K562 (cell line): ENCODE measurements around the gene OVOL2. TPM values are rescaled to one million over a fixed set of nuclear protein-coding genes. Genes with fewer than 3 reads are reported as not detected.

Experiments used
- ATAC-seq: fragments of 200-7000 bp; cut with Tn5 transposase; 3 replicates; pipeline ENCODE4 v1.9.1; 2020; ENCODE audit warnings: moderate library complexity
- BruUV-seq: library from RNA; stranded (reverse); fragments of 400-500 nt; replicated peaks from 2 replicates; lab custom pipeline; 2021; lab: Mats Ljungman, UMichigan
- CTCF ChIA-PET: fragments of 300-600 bp; formaldehyde crosslinking; extraction: SDS; loops from one replicate; lab custom pipeline; 2021; ENCODE audit warnings: low intra/inter-chr PET ratio; lab: Yijun Ruan, JAX
- POLR2A ChIA-PET: fragments of 300-600, 350-650 bp; sonication (Branson Sonifier 250); formaldehyde crosslinking; extraction: SDS; loops from one replicate; lab custom pipeline; 2021; ENCODE audit warnings: antibody characterized with exemption, inconsistent platforms; lab: Yijun Ruan, JAX
- DNase-seq, 4 experiments: peaks; one replicate each; pipeline versions ENCODE4 v3.0.0 to v3.0.0-alpha.2; 2011 to 2018; ENCODE audit warnings: low spot score in 3 of 4, mixed read lengths in 3 of 4; ENCODE audit errors: extremely low read depth in 1 of 4
- FAIRE-seq: peaks from 2 replicates; lab custom pipeline; 2011; peaks lifted over from hg19 to GRCh38; lab: Jason Lieb, UNC
- H2AFZ ChIP-seq: 2 replicates; pipeline ENCODE4 v1.6.0; 2011; ENCODE audit warnings: low read depth, low read length, control low read depth, inconsistent platforms
- H3K27ac ChIP-seq: fragments of 200-600 bp; 3 replicates; pipeline ENCODE4 v1.8.0; 2011; ENCODE audit warnings: low read depth, mild to moderate bottlenecking, control low read depth, inconsistent platforms, low read length, moderate library complexity, mixed read lengths; ENCODE audit errors: extremely low read depth
- H3K27me3 ChIP-seq, 2 experiments: fragments of 300-600 bp in 1 of 2; 2 replicates in 1 of 2; 3 replicates in 1 of 2; pipeline versions ENCODE4 v1.6.0 to v1.8.0; 2011; ENCODE audit warnings: inconsistent platforms in 2 of 2, low read length in 2 of 2, mild to moderate bottlenecking in 1 of 2, mixed read lengths in 1 of 2, moderate library complexity in 1 of 2; ENCODE audit not compliant: control insufficient read depth in 2 of 2, insufficient read depth in 2 of 2
- H3K36me3 ChIP-seq: fragments of 300-600 bp; 3 replicates; pipeline ENCODE4 v1.8.0; 2011; ENCODE audit warnings: mild to moderate bottlenecking, low read length, inconsistent platforms; ENCODE audit not compliant: control insufficient read depth, insufficient read depth
- H3K4me1 ChIP-seq, 2 experiments: fragments of 200-600 bp in 1 of 2; replicated peaks in 1 of 2; 2 replicates in 1 of 2; 3 replicates in 1 of 2; pipeline versions ENCODE4 v1.5.1 to v1.8.0; 2011; ENCODE audit warnings: inconsistent platforms in 2 of 2, low read length in 2 of 2, mild to moderate bottlenecking in 1 of 2, mixed read lengths in 1 of 2, moderate library complexity in 1 of 2; ENCODE audit not compliant: control insufficient read depth in 2 of 2, insufficient read depth in 2 of 2
- H3K4me2 ChIP-seq: 2 replicates; pipeline ENCODE4 v1.6.1; 2011; ENCODE audit warnings: low read length, control low read depth, inconsistent platforms, mixed read lengths; ENCODE audit not compliant: insufficient read depth
- H3K4me3 ChIP-seq: fragments of 200-600 bp; sonication (generic), shearing (Covaris generic); 2 replicates; pipeline ENCODE4 v1.5.1; 2016; ENCODE audit warnings: control low read depth, inconsistent platforms
- H3K79me2 ChIP-seq: fragments of 200-600 bp; 3 replicates; pipeline ENCODE4 v1.8.0; 2011; ENCODE audit warnings: low read length, inconsistent platforms; ENCODE audit not compliant: control insufficient read depth, insufficient read depth
- H3K9ac ChIP-seq, 2 experiments: 2 replicates each; pipeline versions ENCODE4 v1.6.0 to v1.6.1; 2011; ENCODE audit warnings: low read depth in 2 of 2, low read length in 2 of 2, control low read depth in 1 of 2, inconsistent platforms in 1 of 2, mild to moderate bottlenecking in 1 of 2, mixed read lengths in 1 of 2; ENCODE audit not compliant: insufficient read depth in 1 of 2
- H3K9me1 ChIP-seq: one replicate; pipeline ENCODE4 v1.6.0; 2011; ENCODE audit warnings: inconsistent platforms, mild to moderate bottlenecking, low read length, moderate library complexity; ENCODE audit not compliant: control insufficient read depth, insufficient read depth
- H3K9me3 ChIP-seq: replicated peaks from 2 replicates; pipeline ENCODE4 v1.5.1; 2011; ENCODE audit warnings: low read depth, low read length, inconsistent platforms; ENCODE audit not compliant: control insufficient read depth, insufficient read depth
- H4K20me1 ChIP-seq: replicated peaks from 2 replicates; pipeline ENCODE4 v1.6.1; 2011; ENCODE audit warnings: low read length, inconsistent platforms, mixed read lengths; ENCODE audit not compliant: control insufficient read depth, insufficient read depth
- CBX1 ChIP-seq: sonication (generic); IDR thresholded peaks from 2 replicates; pipeline ENCODE4 v1.6.1; 2016; ENCODE audit warnings: antibody characterized with exemption, low read depth, mild to moderate bottlenecking
- CEBPB ChIP-seq: fragments of 450-650 bp; IDR thresholded peaks from 2 replicates; pipeline ENCODE4 v1.6.1; 2016; ENCODE audit warnings: missing genetic modification characterization, missing compliant biosample characterization
- CHD4 ChIP-seq: fragments of 200-600 bp; sonication (generic); IDR thresholded peaks from 3 replicates; pipeline ENCODE4 v1.6.1; 2012; ENCODE audit warnings: low read depth, mild to moderate bottlenecking, mixed read lengths, low read length, inconsistent platforms; ENCODE audit not compliant: insufficient read depth, insufficient replicate concordance, poor library complexity, severe bottlenecking
- CTBP1 ChIP-seq: fragments of 450-650 bp; IDR thresholded peaks from 2 replicates; pipeline ENCODE4 v1.6.1; 2016; ENCODE audit warnings: borderline replicate concordance
- DMBX1 ChIP-seq: fragments of 250-450 bp; sonication (Bioruptor Pico); IDR thresholded peaks from 2 replicates; pipeline ENCODE4 v1.8.0; 2022; ENCODE audit warnings: inconsistent platforms, mild to moderate bottlenecking, moderate library complexity, borderline replicate concordance
- KAT7 ChIP-seq: sonication (generic); formaldehyde crosslinking; IDR thresholded peaks from 2 replicates; pipeline ENCODE4 v1.8.0; 2022; ENCODE audit warnings: missing genetic modification reagents, mild to moderate bottlenecking, borderline replicate concordance
- ZNF512 ChIP-seq: IDR thresholded peaks from 2 replicates; pipeline ENCODE4 v1.6.1; 2016; ENCODE audit warnings: missing genetic modification characterization, missing compliant biosample characterization
- WGBS: fragments of 100-300 bp; shearing (Covaris generic); methylation state at CpG from one replicate; pipeline ENCODE4 v1.1.6; 2016; ENCODE audit warnings: low coverage, mixed read lengths; ENCODE audit not compliant: insufficient coverage; ENCODE audit errors: missing lambda C conversion rate; 5-methylcytosine and 5-hydroxymethylcytosine counted together
- in situ Hi-C: fragments of 300-500 bp; cut with MboI; formaldehyde crosslinking; loops from 4 replicates; pipeline ENCODE4 v1.15.0; 2018; ENCODE audit warnings: inconsistent platforms, mixed read lengths
- intact Hi-C: fragments of 100-400 bp; cut with micrococcal nuclease; formaldehyde crosslinking; loops from 2 replicates; pipeline ENCODE4 v1.14.2; 2022
- polyA plus RNA-seq, 8 experiments: library from polyadenylated mRNA; depleted of rRNA in 4 of 8; stranded (reverse) in 5 of 8; unstranded in 3 of 8; fragments of >200 nt; fragmentation: Nextera tagmentation in 2 of 8; fragmentation: Illumina TruSeq in 1 of 8; extraction: Ambion mirVana in 2 of 8; extraction: Trizol in 1 of 8; gene quantifications; 2 replicates each; pipeline versions ENCODE4 v1.2.1 to v1.2.3, GENCODE V29; 2011 to 2014; ENCODE audit warnings: inconsistent platforms in 1 of 8, missing spikeins in 1 of 8
- total RNA-seq, 7 experiments: library from RNA; depleted of rRNA in 6 of 7; stranded (reverse); fragments of >200 nt in 6 of 7; fragmentation: Illumina TruSeq in 2 of 7; extraction: Trizol in 2 of 7; gene quantifications; 2 replicates each; pipeline versions ENCODE4 v1.2.1 to v1.2.3, GENCODE V29; 2011 to 2021; ENCODE audit warnings: low replicate concordance in 1 of 7
- TF ChIP-seq, protein P1 (sequence below): sonication (generic); formaldehyde crosslinking; IDR thresholded peaks from 2 replicates; pipeline ENCODE4 v1.8.0; 2023; ENCODE audit warnings: mild to moderate bottlenecking, missing genetic modification reagents

OVOL2 gene
- total and polyA plus RNA-seq, 9 of the 15 experiments (the other 6 are each of a cell fraction or from before 2014, with no cell fraction given): not detected

DNA sequence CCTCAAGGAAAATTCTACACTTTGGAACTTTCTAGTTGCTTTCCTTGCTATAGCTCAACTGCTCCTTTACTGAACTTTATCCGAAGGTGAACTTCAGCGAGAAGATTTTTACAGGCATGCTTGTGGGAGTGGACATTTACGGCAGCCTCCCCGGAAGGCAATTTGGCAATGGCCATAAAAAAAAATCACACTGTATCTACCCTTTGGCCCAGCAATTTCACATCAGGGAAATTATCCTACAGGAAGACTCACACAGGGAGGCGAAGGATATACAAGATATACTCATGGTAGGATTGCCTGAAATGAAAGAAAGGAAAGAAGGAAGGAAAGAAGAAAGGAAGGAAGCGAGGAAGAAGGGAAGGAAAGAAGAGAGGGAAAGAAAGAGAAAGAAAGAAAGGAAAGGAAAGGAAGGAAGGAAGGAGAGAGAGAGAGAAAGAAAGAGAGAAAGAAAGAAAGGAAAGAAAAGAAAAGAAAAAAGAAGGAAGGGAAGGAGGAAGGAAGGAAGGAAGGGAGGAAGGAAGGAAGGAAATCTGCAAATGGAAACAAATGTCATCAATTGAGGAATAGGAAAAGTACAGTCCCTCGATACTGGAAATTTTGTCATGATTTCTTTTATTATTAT lies 25.7 kb downstream of the OVOL2 start:
- DNase-seq: no peak
- POLR2A ChIA-PET: no interaction called here
- Histone ChIP-seq H3K9me3 (no peaks in the 10 kb centered on the region), H3K9me1 (no peaks in the 10 kb centered on the region)
- WGBS: 4% methylated on average over 7 of the region's 7 CpGs
- intact Hi-C loops (no loop called here), in situ Hi-C loops (no loop called here)
- no peak for ATAC-seq
- TF ChIP-seq ZNF512 (peak; percentile 83), DMBX1 (CRISPR knock-in tag) (no peak)
- TF ChIP-seq, all 486 proteins: peak for 1
- Histone ChIP-seq H3K27ac (no peak overlapping the region), H3K4me1 (no peaks in the 10 kb centered on the region), H3K4me2 (no peak overlapping the region), H4K20me1 (no peaks in the 10 kb centered on the region), H3K4me3 (no peak overlapping the region), H3K36me3 (no peaks in the 10 kb centered on the region), H3K9ac (no peak overlapping the region), H2AFZ (no peak overlapping the region), H3K79me2 (no peaks in the 10 kb centered on the region), H3K27me3 (peaks cover 12 to 32% of the 10 kb centered on the region in 2 experiments; a peak in 4 of 5 replicates)
- CTCF ChIA-PET: no interaction called here
- BruUV-seq: no TSS peak
- FAIRE-seq: no peak

GRCh38 chr20:18031050-18031449 lies 26.7 kb downstream of the OVOL2 start:
- Histone ChIP-seq H3K9ac (no peak overlapping the region), H3K9me3 (no peaks in the 10 kb centered on the region), H3K4me2 (no peak overlapping the region), H3K79me2 (no peaks in the 10 kb centered on the region), H3K9me1 (no peaks in the 10 kb centered on the region), H4K20me1 (no peaks in the 10 kb centered on the region), H3K27ac (no peak overlapping the region), H2AFZ (no peak overlapping the region), H3K4me3 (no peak overlapping the region), H3K27me3 (peaks cover 11 to 27% of the 10 kb centered on the region in 2 experiments; a peak in 4 of 5 replicates), H3K36me3 (no peaks in the 10 kb centered on the region), H3K4me1 (no peaks in the 10 kb centered on the region; a peak in 1 of 5 replicates)
- intact Hi-C loops: no loop called here
- no TSS peak for BruUV-seq
- in situ Hi-C loops: no loop called here
- CTCF ChIA-PET: no interaction called here
- ATAC-seq: no peak
- 2% methylated on average over 15 of the region's 15 CpGs for WGBS
- no peak for FAIRE-seq
- no peak for DNase-seq
- POLR2A ChIA-PET: no interaction called here
- TF ChIP-seq CHD4 (no peak), CBX1 (no peak), CTBP1 (no peak), CEBPB (tag) (no peak), KAT7 (CRISPR knock-in tag) (no peak)
- TF ChIP-seq, protein P1, sequence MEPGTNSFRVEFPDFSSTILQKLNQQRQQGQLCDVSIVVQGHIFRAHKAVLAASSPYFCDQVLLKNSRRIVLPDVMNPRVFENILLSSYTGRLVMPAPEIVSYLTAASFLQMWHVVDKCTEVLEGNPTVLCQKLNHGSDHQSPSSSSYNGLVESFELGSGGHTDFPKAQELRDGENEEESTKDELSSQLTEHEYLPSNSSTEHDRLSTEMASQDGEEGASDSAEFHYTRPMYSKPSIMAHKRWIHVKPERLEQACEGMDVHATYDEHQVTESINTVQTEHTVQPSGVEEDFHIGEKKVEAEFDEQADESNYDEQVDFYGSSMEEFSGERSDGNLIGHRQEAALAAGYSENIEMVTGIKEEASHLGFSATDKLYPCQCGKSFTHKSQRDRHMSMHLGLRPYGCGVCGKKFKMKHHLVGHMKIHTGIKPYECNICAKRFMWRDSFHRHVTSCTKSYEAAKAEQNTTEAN (CRISPR knock-in tag): no peak
